Measurements from ENCODE around the gene OR9G4. TPM values are rescaled to one million over a fixed set of nuclear protein-coding genes. Genes with fewer than 3 reads are reported as not detected.

OR9G4 gene
- total RNA-seq, 1 donor from 2014 or later, result not detected

Other genes starting within 250 kb of the OR9G4 start
- not detected for gene OR5M11, start 205.4 kb downstream of the OR9G4 start, total RNA-seq
- not detected for gene OR5M10, start 171.0 kb downstream of the OR9G4 start, total RNA-seq
- gene OR5M1, start 133.8 kb downstream of the OR9G4 start, total RNA-seq, result not detected
- gene OR5AP2, start 106.3 kb downstream of the OR9G4 start, total RNA-seq, result not detected
- not detected for gene OR5AR1, start 85.0 kb downstream of the OR9G4 start, total RNA-seq
- not detected for gene OR9G1, start 49.6 kb downstream of the OR9G4 start, total RNA-seq
- not detected for gene OR5AK2, start 240.2 kb upstream of the OR9G4 start, total RNA-seq

All from mucosa of gallbladder (tissue), 1 donor.